HG02973 (cell line): ENCODE results near the gene SH2D3C.

Experiments used
- ATAC-seq: cut with Tn5 transposase; IDR thresholded peaks from one replicate; pipeline ENCODE4 v1.9.1; 2021; ENCODE audit warnings: moderate library complexity; ENCODE audit not compliant: unreplicated experiment

SH2D3C gene

GRCh38 chr9:127744398-127745110, 33.9 kb downstream of the SH2D3C start:
- no peak for ATAC-seq

- no peak for ATAC-seq
Observed at GRCh38 chr9:127742435-127743088, 35.9 kb downstream of the SH2D3C start.

GRCh38 chr9:127741831-127742434, 36.5 kb downstream of the SH2D3C start:
- no peak for ATAC-seq

DNA sequence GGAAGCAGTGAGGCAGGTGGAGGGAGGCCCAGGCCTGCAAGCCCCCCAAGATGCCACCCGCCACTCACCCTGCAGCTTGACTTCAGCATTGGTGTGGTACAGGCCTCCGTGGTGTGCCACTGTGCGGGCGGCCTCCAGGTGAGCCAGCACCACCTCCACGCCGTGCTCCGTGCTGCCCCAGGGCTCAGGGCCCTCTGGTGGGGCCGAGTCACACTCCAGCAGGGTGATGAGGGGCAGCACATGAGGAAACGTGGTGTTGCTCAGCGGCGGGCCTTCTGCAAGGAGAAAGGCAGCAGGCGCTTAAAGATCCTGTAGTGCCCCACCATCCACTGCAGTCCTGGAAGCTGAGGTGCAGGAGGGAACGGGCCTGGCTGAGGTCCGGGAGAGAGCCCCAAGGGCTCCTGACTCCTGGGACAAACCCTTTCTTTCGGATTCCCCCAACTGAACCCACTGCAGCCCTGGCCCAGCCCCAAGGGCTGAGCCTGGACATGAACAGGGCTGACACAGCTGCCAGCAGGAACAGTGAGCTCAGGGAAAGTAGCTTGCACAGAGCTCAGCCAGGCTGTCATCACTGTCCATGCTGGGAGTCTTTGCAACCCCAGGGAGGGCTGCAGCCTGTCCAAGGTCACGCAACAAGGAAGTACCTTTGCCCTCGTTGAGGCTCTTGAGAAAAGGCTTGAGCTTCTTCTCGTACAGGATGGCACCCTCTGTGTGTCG, 38.7 kb downstream of the SH2D3C start:
- no peak for ATAC-seq

GRCh38 chr9:127738666-127739065, 39.8 kb downstream of the SH2D3C start:
- no peak for ATAC-seq

DNA sequence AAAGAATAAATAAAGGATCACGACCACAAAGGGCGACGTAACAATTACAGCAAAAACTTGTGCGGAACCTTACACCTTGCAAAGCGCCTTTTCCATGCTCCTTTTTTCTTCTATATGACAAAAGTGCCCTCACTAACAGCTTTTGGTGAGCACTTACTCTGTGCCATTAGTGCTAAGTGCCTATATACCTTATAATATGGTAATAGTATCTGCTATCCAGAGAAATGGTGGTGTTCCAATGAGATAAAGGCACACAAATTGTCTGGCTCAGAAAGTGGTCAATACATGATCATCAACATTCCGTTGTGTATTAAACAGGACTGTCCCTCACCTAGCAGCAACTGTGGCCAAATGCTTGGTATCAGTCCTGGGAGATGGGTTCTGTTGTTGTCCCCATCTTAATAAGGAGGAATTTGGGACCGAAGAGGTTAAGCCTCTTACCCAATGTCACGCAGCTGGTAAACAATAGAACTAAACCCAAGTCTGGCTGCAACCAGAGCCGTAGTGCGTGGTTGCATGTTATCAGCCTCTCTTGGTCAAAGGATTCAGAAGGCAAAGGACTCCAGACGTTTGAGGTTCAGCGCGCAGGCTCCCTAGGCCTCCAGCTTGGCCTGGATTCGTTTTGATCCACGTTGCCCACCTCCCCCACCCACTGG, 42.8 kb downstream of the SH2D3C start:
- ATAC-seq = no peak

DNA sequence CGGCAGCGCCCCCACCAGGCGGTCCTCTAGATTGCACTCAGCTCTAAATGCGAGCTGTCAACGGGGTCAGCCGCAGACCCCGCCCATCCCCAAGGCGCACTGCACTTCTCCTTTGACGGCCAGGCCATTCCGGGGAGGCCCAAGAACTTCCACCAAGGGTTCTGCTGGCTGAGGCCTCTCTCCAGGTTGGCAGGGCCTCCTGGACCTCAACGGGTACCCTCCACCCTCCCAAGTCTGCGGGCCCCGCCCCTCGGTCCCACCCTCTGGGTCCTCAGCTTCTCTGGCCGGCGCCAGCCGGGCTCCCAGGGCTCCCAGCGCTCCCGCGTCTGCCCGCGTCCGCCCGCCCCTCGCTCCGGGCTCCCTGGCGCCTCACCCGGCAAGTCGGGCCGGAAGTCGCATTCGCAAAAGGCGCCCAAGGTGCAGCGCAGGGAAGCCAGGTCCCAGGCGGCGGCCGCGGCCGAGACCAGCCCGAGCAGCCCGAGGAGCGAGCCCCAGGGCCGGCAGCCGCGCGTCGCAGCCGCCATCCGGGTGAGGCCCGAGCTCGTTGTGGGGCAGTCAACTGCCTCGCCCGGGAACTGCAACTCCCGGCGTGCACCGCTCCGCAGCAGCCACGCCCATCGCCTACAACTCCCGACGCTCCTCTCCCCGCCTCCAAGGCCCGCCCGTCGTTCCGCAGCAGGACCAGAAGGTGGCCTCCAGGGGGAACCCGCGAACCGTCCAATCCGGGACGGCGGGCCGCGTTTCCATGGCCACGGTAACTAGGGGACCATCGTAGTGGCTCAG, 43.5 kb downstream of the SH2D3C start, which contains the start of gene TOR2A:
TOR2A (minus strand) TSS at position 548 of the 783 bp plus-strand sequence; CDS start at position 524, 24 bp downstream.
- ATAC-seq = peak; percentile 85

DNA sequence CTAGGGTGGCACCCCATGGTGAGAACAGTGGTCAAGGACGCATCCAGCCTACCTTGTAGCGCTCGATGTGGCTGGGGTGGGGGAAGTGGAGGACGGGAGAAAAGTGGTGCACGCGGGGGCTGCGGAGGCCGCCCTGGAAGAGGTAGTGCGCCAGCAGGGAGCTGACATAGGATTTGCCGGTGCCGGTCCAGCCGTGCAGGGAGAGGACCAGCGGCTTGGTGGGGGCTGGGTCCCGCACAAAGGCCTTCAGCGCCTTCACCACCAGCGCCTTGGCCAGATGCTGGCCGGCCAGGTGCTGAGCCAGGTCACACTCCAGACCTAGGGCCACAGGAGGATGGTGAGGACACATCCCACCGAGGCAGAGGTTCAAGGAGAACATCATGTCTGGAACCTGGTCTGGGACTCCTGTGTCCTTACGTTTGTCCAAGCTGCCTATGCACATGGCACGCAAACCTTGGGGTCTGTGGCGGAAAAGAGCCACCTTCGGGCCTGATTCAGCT, 44.2 kb downstream of the SH2D3C start:
- ATAC-seq = no peak

DNA sequence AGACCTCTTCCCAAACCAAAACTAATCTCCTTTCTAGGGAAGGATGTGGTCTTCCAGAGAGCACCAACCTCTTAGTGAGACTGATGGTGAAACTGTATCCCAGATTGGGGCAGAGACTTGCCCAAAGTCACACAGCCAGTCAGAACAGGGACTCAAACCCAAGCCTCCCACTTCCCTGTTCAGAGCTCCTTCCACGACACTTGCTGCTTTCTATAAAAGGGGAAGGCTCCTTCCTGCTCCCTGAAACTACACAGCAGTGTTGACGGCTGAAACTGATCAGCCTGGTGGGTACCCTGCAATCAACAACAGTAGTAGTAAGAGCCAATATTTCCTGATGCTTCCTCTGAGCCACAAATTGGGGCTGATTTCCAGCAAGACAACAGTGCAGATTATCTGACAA, 44.9 kb downstream of the SH2D3C start:
- ATAC-seq = no peak

- no peak for ATAC-seq
Observed at GRCh38 chr9:127732444-127732843, 46.0 kb downstream of the SH2D3C start.

- ATAC-seq = no peak
Observed at GRCh38 chr9:127731938-127732337, 46.5 kb downstream of the SH2D3C start.

DNA sequence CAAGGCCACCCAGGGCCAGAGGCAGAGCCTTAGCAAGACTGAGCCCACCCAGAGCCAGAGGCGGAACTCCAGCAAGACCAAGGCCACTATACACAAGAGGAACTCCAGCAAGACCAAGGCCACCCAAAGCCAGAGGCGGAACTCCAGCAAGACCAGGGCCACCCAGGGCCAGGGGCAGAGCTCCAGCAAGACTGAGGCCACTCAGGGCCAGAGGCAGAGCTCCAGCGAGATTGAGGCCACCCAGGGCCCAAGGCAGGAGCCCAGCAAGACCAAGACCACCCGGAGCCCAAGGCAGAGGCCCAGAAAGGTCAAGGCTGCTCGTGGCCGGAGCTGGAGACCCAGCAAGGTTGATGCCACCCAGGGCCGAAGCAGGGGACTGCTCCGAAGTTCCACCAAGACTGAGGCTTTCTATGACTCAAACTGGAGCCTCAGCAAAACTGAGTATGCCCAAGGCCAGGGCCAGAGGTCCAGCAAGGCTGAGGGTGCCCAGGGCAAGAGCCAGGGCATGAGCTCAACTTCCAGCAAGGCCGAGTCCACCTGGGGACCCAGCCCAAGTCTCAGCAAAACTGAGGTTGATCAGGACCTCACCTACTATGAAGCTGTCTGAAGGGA, 47.6 kb downstream of the SH2D3C start:
- ATAC-seq = no peak

- ATAC-seq = no peak
Observed at GRCh38 chr9:127730262-127730661, 48.2 kb downstream of the SH2D3C start.

DNA sequence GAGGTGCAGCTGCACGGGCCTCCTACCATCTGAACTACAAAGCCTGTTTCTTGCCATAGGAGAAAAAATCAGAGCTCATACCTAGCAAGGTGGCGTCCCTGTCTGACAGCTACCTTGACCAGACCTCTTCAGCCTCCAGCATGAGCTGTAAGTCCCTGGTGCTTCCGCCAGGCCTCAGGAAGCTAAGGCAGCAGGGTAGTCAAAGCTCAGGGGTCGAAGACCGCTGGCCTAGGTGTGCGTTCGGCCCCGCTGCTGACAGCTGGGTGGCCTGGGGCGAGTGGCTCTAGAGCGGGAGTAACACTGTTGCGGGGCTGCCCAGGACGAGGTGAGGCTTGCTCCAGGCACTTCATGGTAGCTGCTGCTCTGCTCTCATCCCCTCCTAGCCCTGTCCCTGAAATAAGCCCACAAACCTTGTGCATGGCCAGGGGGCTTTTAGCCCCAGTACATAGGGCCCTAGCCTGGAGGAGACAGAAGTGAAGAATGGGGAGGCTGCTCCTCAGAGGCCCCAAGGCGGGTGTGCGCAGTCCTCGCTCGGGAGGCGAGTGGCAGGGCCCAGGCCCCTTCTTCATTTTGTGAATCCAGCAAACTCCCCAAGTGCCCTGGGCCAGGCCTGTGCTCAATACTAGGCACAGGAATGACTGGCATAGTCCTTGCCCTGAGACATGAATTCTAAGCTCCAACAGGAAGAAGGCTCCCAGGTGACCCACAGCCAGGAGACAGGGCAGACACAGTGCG, 48.8 kb downstream of the SH2D3C start:
- ATAC-seq = no peak

DNA sequence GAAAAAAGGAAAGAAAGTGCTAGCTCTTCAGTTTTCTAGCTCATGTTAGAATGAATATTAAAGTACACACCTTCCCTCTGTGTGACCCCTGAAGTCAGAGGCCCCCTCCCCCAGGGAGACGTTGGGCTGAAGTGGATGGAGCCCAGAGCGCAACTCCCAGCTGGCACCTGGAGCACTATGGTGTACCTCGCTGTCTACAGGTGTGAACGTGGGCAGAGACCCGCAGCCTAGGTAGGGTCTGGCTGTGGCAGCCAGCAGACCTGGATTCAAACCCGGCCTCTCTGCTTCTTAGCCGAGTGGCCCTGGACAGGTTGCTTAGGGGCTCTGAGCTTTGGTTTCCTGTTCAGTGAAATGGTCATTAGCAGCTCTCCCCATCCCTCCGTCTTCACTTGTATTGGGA, 49.7 kb downstream of the SH2D3C start:
- ATAC-seq = no peak

DNA sequence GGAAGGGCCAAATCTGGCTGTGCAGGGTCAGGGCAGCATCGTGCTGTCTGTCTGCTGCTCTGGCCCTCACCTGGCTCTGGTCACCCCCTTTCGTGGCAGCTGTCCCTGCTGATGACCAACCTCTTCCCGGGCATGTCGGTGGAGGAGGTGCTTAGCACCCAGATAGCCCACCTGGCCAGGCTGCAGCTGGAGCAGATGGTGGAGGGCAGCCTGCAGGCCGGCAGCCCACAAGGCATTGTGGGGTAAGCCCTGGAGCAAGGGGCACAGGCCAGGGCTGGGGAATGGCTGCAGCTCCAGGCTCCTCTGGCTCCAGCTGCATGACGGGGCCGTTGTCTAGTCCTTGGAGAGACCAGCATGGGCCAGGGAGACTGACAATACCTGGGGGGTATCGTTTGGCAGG, 51.6 kb downstream of the SH2D3C start:
- no peak for ATAC-seq

- ATAC-seq = no peak
Observed at GRCh38 chr9:127724012-127724411, 54.5 kb downstream of the SH2D3C start.

DNA sequence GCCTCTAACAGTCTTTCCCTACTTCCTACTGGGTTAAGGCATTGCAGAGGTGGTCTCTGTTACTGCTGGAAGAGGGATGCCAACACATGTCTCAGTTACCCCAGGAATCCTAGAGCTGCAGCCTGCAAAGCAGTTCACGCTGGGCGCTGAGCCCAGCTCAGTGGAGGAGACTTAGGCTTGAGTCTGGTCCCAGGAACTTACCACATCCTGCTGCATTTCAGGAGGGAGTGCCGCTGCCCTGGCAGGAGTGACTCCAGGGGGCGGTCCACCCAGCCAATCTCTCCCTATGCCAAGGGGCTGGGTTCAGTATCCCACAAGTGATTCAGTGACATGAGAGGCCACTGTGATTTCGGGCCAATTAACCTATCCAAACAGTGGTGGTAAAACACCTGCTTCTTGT, 55.0 kb downstream of the SH2D3C start:
- ATAC-seq = no peak

DNA sequence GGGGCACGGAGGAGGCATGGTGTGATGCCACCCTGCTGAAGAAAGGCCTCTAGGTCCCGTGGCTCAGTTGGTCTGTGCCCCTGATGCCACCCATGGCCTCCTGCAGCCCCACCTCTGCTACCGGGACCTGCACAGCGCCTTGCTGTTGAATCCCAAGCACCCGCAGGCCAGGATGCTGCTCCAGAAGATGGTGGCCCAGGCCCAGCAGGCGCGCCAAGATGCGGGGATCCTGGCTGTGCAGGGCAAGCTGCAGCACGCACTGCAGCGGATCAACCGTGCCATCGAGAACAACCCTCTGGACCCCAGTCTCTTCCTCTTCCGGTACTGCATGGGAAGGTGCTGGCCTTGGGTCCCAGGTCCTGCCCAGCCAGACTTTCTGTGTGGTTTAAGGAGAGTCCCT, 55.5 kb downstream of the SH2D3C start:
- ATAC-seq = no peak
